ENCODE measurements around the gene LRMDA. TPM values are rescaled to one million over a fixed set of nuclear protein-coding genes. Genes with fewer than 3 reads are reported as not detected.

The LRMDA gene
- polyA plus RNA-seq, 2 of the 4 experiments (the other 2 are of a cell fraction), result 4.6 to 5.2 TPM

- ATAC-seq, result no peak
- TF ChIP-seq KDM5A (IDR thresholded peaks at IDR 0.05) (no peak), RNF2 (IDR thresholded peaks at IDR 0.05; ENCODE audit: borderline replicate concordance, low read depth) (no peak), CBX2 (IDR thresholded peaks at IDR 0.05; ENCODE audit: borderline replicate concordance, low read depth) (no peak), PHF8 (IDR thresholded peaks at IDR 0.05; ENCODE audit: borderline replicate concordance, low read depth) (no peak), RAD21 (conservative IDR thresholded peaks at IDR 0.05 in 1 of 2, IDR thresholded peaks at IDR 0.05 in 1 of 2) (no peak), EP300 (IDR thresholded peaks at IDR 0.05) (no peak), NFE2L2 (conservative IDR thresholded peaks at IDR 0.05; ENCODE audit: low read length) (no peak), SREBF2 (IDR thresholded peaks at IDR 0.05) (no peak), SMC3 (IDR thresholded peaks at IDR 0.05) (no peak), FOXS1 (CRISPR knock-in tag; IDR thresholded peaks at IDR 0.05) (no peak), MAX (IDR thresholded peaks at IDR 0.05) (no peak), ATOH8 (CRISPR knock-in tag; IDR thresholded peaks at IDR 0.05; ENCODE audit: low read depth) (no peak), GATA3 (IDR thresholded peaks at IDR 0.05; ENCODE audit: borderline replicate concordance) (no peak), HOXA7 (CRISPR knock-in tag; IDR thresholded peaks at IDR 0.05) (no peak)
- Histone ChIP-seq H3K4me1 (no peaks in the 10 kb centered on the region), H3K27ac (no peak overlapping the region), H3K4me3 (no peak overlapping the region), H3K4me2 (no peak overlapping the region), H3K9me3 (peaks cover 6% of the 10 kb centered on the region; the same call in 1 of the 3 replicates)
- ChIA-PET CTCF (no interaction called here), POLR2A (no interaction called here)
- DNase-seq (ENCODE audit: low read depth in 1 of 2, low spot score in 1 of 2), result no peak
- FAIRE-seq, result no peak
- WGBS (ENCODE audit: missing lambda C conversion rate), result 25% methylated on average over 1 of the region's 1 CpG
Observed at GRCh38 chr10:76155961-76156360, 724.5 kb downstream of the LRMDA start.

GRCh38 chr10:76160446-76161300 is 729.2 kb downstream of the LRMDA start:
- no peak overlapping the region for H3K4me3 ChIP-seq
- FAIRE-seq (no peak), DNase-seq (ENCODE audit: low read depth in 1 of 2, low spot score in 1 of 2) (no peak), ATAC-seq (no peak)
- TF ChIP-seq NPAS2 (CRISPR knock-in tag; IDR thresholded peaks at IDR 0.05; ENCODE audit: borderline replicate concordance) (no peak), JUNB (IDR thresholded peaks at IDR 0.05) (no peak), HEYL (CRISPR knock-in tag; IDR thresholded peaks at IDR 0.05) (no peak), EP300 (IDR thresholded peaks at IDR 0.05) (no peak), BHLHE40 (IDR thresholded peaks at IDR 0.05; ENCODE audit: low read depth, low read length) (no peak), EHMT2 (IDR thresholded peaks at IDR 0.05; ENCODE audit: low read depth) (no peak)
- H3K27ac ChIP-seq, result no peak overlapping the region
- no peaks in the 10 kb centered on the region for H3K4me1 ChIP-seq
- H3K9me3 ChIP-seq, result 0 out of 3 replicates have a peak, but pooled peaks cover under 1% of the 10 kb centered on the region
- WGBS (ENCODE audit: missing lambda C conversion rate), result 54% methylated on average over 12 of the region's 12 CpGs
- ChIA-PET CTCF (no interaction called here), POLR2A (no interaction called here)
- H3K4me2 ChIP-seq, result no peak overlapping the region

GRCh38 chr10:76161301-76161582 is 729.8 kb downstream of the LRMDA start:
- ChIA-PET POLR2A (no interaction called here), CTCF (no interaction called here)
- 43% methylated on average over 7 of the region's 7 CpGs for WGBS (ENCODE audit: missing lambda C conversion rate)

More at GRCh38 chr10:76161301-76161582, 729.8 kb downstream of the LRMDA start:
- H3K27ac ChIP-seq, result no peak overlapping the region
- 0 out of 3 replicates have a peak, but pooled peaks cover 6% of the 10 kb centered on the region for H3K9me3 ChIP-seq
- H3K4me3 ChIP-seq, result no peak overlapping the region
- H3K4me1 ChIP-seq, result no peaks in the 10 kb centered on the region
- TF ChIP-seq ZC3H11A (IDR thresholded peaks at IDR 0.05) (no peak), ZNF302 (CRISPR knock-in tag; IDR thresholded peaks at IDR 0.05) (no peak), KDM5A (IDR thresholded peaks at IDR 0.05) (no peak), RAD21 (conservative IDR thresholded peaks at IDR 0.05 in 1 of 2, IDR thresholded peaks at IDR 0.05 in 1 of 2) (no peak), NFE2L2 (conservative IDR thresholded peaks at IDR 0.05; ENCODE audit: low read length) (no peak)
- DNase-seq (ENCODE audit: low read depth in 1 of 2, low spot score in 1 of 2), result no peak
- no peak overlapping the region for H3K4me2 ChIP-seq
- no peak for ATAC-seq
- FAIRE-seq, result no peak

Data from A549 (cell line).